H54 (cell line): ENCODE measurements around the gene KIAA1755.

Experiments used
- DNase-seq: peaks from one replicate; pipeline ENCODE4 v3.0.0; 2011; ENCODE audit warnings: low spot score, mixed read lengths; ENCODE audit not compliant: insufficient read length
- FAIRE-seq: peaks from 3 replicates; lab custom pipeline; 2011; peaks lifted over from hg19 to GRCh38; lab: Jason Lieb, UNC
- POLR2A ChIP-seq: IDR thresholded peaks from 2 replicates; pipeline ENCODE4 v1.6.1; 2011; ENCODE audit warnings: low read depth, mild to moderate bottlenecking, low read length

KIAA1755 gene

GRCh38 chr20:38170219-38170825 lies 90.2 kb downstream of the KIAA1755 start:
- DNase-seq: no peak
- no peak for TF ChIP-seq POLR2A
- no peak for FAIRE-seq

- FAIRE-seq (no peak), DNase-seq (no peak)
- TF ChIP-seq POLR2A: no peak
Observed at GRCh38 chr20:38169636-38170193, 90.8 kb downstream of the KIAA1755 start.

- TF ChIP-seq POLR2A: no peak
- FAIRE-seq: no peak
- DNase-seq: no peak
Observed at GRCh38 chr20:38168791-38169589, 91.5 kb downstream of the KIAA1755 start.

- DNase-seq (peak; percentile 77), FAIRE-seq (no peak)
- TF ChIP-seq POLR2A: no peak
Observed at GRCh38 chr20:38167851-38168760, 92.4 kb downstream of the KIAA1755 start.

GRCh38 chr20:38167328-38167850 lies 93.1 kb downstream of the KIAA1755 start:
- no peak for TF ChIP-seq POLR2A
- FAIRE-seq (no peak), DNase-seq (no peak)

- no peak for TF ChIP-seq POLR2A
- DNase-seq (no peak), FAIRE-seq (no peak)
Observed at GRCh38 chr20:38166703-38167233, 93.8 kb downstream of the KIAA1755 start.

GRCh38 chr20:38165966-38166702 lies 94.4 kb downstream of the KIAA1755 start:
- no peak for FAIRE-seq
- DNase-seq: no peak
- TF ChIP-seq POLR2A: no peak

- peak; percentile 51 for DNase-seq
- 0 out of 2 replicates have a peak, but pooled peaks have one; percentile 15 for TF ChIP-seq POLR2A
- FAIRE-seq: no peak
Observed at GRCh38 chr20:38165089-38165965, 95.2 kb downstream of the KIAA1755 start, which contains the start of gene TGM2. TSS of gene TGM2 (minus strand) at chr20:38165270. CDS start at chr20:38165198, 72 bp downstream.

- TF ChIP-seq POLR2A: no peak
- DNase-seq: no peak
- FAIRE-seq: no peak
Observed at GRCh38 chr20:38164624-38165088, 95.9 kb downstream of the KIAA1755 start.

GRCh38 chr20:38164069-38164468 lies 96.5 kb downstream of the KIAA1755 start:
- FAIRE-seq: no peak
- no peak for DNase-seq
- TF ChIP-seq POLR2A: no peak
